GM21528 (cell line): ENCODE measurements around the gene ASF1B.

Experiments
- ATAC-seq: cut with Tn5 transposase; IDR thresholded peaks from one replicate; pipeline ENCODE4 v1.9.1; 2021; ENCODE audit warnings: mild to moderate bottlenecking, moderate library complexity; ENCODE audit not compliant: unreplicated experiment, low FRiP score

ASF1B gene

DNA sequence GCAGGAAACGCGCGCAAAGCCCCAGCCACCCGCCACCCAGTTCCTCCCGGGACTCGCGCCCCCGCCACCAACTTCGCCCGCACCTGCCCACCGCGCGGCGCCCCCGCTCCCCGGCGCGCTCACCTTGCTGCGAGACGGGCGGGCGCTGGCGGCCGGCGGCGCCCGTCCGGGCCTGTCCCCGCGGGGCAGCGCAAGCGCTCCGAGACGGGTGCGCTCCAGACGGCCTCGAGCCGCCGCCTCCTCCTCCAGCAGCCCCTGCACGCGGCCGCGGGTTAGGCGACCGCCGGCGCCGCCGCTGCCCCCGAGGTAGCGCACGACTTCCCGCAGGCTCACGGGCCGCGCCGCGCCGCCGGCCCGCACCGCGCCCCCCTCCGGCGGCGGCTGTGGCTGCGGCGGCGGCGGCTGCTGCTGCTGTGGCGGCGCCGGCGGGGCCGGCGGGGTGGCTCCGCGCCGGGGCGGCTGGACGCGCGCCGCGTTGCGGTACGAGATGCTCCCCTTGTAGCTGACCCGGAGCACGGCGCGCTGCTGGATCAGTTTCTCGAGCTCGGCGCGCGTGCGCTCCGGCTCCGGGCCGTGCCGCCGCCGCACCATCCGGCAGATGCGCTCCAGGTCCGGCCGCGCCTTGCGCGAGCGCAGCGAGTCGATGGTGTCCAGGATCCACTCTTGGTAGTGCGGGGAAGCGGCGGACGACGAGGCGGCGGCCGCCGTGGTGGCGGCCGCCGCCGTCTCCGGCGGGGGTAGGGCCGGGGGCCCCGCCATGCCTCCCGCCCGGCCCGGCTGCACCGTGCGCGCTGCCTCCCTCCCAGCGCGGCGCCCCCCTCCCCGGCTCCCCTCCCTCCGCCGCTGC lies 46.5 kb downstream of the ASF1B start:
- no peak for ATAC-seq

DNA sequence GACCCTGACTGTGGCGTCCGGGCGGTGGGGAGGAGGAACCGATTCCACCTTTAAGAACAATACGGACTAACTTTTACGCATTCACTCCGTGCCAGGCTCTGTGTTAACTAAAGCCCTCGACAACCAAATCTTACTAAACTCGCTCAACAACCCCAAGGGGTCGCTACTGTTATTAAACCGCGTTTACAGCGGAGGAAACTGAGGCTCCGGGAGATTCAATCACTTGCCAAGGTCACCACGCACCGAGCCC lies 47.1 kb downstream of the ASF1B start:
- no peak for ATAC-seq

DNA sequence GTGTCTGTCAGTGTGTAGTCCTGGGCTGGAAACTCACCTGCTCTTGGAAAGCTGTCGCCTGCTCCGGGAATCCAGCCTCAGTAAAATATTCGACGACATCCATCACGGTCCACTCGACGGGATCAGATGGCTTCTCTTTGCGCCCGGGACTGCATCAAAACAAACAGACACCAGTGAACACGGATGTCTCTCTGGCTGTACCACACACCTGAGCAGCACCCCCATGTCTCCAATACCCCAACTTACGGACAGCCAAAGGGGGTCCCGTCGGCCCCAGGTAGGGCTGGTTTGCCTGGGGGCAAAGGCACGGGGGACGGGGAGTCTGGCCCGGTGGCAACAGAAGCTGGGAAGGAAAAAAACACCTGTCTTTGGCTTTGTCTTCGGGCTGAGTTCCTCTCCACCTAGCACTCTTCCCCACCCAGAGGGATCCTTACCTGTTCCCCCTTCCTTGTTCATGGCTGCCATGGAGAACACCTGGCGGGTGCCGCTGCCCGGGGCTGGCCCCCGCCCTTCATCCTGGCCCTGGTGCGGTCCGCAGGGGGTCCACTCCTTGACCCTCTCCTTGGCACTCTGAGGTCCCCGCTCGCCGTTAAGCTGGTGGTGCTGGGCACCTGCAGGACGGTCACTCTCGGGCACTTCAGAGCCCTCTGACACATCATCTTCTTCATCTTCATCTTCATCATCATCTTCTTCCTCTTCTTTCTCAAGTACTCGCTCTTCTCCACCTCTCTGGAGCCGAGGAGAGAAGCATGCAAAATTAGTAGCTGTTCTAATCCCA lies 47.6 kb downstream of the ASF1B start:
- ATAC-seq, result no peak

DNA sequence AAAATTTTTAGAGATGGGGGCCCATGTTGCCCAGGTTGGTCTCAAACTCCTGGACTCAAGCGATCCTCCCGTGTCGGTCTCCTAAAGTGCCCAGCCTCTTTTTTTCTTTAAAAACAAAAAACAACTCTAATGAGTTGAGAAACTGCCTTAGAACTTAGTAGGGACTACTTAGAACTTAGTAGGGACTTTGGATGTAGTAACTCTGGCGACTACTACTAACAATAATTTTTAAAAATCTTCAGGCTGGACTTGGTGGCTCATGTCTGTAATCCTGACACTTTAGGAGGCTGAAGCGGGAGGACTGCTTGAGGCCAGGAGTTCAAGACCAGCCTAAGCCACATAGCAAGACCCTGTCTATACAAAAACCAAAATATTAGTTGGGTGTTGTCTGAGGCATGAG lies 50.3 kb downstream of the ASF1B start:
- ATAC-seq, result no peak

DNA sequence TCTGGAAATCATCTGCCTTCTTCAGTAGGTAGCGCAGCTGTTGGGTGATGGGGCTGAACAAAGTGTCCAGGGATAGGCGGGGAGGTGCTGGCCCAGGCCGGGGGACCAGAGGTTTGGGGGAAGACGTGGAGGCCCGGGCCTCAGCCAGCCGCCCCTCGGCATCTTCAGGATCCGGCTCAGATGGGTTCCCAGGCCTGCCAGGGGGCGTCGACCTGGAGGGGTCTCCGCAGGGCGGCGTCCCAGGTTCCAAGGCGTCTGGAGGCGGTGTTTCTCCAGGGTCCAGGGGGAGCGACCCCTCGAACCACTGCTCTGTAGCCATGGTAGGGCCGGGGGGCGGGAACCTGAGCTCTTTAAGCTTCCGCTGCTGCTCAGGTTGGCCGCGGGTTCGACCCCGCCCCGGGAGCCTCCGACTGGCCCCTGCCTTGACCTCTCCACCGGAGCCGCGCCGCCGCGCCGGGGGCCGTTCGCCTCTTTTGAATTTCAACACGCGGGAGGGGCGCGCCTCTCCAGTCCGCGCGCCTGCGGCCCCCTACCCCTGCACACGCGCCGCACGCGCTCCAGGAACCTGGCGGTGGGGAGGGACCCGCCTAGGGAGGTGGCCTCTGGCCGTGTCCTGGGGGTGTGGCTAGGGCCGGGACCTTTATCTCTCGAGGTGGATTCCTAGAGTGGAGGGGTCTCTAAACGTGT lies 50.9 kb downstream of the ASF1B start, which contains the start of gene C19orf67:
TSS of gene C19orf67 (minus strand) at position 475 of the 687 bp plus-strand sequence. CDS start at position 319, 156 bp downstream.
- ATAC-seq, result no peak

DNA sequence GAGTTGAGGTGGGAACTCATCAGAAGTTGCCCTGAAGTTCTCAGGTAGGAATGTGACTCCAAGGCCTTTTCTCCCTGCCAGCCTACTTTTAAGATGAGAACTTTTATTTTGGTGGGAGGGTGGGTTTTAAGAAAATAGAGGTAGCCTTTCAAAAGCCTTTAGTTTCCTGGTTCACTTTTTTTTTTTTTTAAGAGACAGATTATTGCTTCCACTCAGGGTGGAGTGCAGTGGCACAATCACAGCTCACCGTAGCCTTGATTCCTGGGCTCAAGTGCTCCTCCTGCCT lies 53.8 kb downstream of the ASF1B start:
- ATAC-seq, result no peak

DNA sequence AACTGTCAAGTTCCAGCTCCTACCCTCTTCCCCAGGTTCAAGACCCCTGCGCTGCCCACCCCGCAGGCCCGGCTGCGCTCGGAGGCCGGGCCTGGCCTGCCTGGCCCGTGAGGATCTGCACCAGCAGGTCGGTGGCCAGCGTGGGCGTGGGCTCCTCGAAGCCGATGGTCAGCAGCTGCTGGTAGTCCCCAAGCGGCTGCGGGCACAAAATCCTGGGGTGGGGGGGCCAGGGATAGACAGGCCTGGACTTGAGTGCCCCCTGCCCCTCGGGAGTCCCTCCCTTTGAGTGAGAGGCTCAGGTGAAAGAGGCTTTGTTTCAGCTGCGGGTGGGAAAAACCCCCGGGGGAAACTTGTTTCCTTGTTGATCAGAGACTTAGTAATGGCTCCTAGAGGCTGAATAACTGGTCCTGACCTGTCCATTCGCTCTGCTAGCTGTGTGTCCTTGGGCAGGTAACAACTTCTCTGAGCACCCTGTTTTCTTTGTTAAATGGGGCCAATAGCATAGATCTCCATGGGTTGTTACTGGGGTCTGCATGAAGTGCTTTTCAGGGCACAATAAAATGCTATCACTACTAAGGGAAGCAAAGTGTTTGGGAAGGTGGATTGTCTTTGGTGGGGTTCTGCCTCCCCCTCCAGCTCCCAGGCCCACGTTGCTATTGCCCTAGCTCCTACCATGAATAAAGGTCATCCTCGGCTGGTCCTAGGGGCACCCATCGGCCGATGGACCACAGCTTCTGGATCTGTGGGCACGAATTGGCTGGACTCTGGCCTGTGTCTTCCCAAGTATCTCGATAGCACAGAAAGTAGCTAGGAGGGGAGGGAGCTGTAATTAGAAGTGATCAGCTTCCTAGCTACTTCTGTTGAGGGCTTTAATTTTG lies 54.4 kb downstream of the ASF1B start:
- peak; percentile 10 for ATAC-seq

DNA sequence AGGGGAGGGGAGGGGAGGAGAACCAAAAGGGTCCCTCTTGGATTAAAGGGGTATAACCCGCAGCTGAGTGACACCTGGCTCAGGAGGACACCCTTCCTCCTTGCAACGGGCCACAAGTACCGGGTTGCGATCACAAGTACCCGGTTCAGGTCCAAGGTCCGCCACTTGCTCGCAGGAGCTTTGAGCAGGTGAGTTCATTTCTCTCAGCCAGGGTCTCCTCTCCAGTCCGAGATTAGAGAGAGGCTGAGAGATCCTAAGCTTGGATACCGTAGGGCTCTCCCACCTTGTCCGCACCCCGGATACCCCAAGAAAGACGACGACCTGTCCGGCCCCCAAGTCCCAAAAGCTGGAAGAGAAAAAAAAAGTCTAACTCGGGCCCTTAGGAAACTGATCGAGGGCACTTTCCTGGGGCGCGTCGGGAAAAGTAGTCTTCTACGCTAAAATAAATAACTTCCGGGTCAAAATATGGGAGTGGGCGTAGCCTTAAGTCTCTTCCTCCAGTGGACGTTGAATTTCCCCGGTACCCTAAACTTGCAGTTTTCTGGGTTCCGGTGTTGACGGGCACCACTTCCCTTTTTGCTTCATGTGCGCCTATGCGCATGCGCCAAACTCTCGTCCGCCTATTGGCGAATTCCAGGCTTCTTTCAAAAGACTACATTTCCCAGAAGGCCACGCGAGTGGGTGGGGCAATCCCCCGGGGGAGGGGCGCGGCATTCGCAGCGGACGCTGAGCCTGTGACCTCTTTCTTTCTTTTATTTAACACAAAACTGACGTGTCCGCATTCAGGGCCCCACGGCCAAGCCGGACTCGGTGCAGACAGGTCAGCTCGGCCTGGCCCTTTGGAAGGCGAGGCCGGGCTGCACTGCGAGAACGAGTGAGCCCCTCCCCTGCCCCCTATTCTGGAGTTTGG lies 55.2 kb downstream of the ASF1B start:
- peak; percentile 73 for ATAC-seq

DNA sequence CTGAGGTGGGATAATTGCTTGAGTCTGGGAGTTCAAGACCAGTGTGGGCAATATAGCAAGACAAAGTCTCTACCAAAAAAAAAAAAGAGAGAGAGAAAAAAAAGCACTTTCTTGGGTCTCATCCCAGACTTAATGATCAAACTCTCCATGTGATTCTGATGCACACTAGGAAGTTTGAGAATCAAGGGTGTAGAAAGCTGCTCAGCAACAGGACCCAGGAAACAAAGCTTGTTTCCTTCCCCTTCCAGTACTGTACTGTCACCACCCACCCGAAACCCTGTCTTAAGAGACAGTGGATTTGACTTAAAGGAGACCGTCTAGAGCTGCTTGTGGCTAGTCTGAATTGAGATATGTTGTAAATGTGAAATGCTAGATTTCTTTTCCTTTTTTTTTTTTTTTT lies 58.0 kb downstream of the ASF1B start:
- ATAC-seq, result no peak

DNA sequence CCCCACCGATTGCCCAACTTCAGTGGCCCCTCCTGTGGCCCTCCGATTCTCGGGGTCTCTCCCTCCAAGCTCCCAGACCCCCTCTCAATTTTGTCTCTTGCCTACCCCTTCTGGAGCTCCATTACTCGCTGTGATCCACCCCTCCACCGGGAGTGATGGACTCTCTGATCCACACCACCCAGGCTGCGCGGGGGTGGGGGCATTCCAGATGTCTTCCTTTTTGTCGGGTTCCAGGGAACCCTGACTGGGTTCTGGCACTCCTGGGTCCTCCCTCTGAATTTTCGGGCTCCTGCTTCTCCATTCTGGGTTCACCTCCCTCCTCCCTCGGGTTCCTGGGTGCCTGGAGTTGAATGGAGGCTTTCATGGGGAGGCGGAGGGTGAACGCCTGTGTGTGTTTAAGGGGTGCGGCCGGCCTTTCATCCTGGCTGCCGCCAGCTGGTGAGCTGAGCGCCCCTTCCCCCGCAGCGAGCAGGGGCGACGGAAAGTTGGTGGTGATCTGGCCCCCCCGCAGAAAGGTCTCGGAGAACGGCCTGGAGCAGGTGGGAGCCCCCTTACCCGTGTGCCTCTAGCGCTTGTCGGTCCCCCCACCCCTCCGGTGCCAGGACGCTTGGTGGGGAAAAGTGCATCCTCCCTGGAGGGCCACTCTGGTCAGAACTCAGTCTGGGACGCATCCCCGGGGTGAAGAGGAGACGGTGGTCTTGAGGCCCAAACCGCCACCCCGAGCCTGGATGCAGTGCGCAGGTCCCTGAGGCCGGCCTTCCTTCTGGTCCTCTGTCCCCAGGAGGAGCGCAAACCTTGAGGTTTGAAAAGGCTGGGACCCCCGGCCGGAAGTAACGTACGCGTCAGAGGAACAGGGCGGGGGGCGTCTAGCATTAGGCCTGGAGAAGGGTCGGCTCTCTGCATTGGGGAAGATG lies 62.2 kb downstream of the ASF1B start:
- ATAC-seq, result no peak

DNA sequence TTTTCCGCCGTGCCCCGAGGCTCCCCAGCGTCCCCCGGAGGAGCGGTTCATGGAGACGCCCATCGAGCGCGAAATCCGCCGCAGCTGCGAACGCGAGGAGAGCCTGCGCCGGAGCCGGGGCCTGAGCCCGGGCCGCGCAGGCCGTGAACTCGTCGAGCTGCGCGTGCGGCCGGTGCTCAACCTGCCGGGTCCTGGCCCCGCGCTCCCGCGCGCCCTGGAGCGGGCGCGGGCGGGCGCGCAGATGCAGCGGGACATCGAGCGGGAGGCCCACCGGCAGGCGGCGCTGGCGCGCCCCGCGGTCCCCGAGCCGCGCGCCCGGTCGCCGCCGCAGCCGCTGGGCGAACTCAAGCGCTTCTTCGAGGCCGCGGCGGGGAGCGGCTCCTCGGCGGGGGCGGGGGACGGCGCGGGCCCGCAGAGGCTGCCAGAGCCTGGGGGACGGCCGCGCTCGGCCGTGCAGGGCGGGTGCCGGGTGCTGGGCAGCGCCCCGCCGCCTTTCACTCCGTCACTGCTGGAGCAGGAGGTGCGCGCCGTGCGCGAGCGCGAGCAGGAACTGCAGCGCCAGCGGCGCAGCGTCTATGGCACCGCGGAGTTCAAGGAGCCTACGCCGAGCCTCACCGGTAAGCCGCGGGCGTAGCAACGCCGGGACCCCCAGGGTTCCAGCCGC lies 63.0 kb downstream of the ASF1B start:
- ATAC-seq, result no peak

DNA sequence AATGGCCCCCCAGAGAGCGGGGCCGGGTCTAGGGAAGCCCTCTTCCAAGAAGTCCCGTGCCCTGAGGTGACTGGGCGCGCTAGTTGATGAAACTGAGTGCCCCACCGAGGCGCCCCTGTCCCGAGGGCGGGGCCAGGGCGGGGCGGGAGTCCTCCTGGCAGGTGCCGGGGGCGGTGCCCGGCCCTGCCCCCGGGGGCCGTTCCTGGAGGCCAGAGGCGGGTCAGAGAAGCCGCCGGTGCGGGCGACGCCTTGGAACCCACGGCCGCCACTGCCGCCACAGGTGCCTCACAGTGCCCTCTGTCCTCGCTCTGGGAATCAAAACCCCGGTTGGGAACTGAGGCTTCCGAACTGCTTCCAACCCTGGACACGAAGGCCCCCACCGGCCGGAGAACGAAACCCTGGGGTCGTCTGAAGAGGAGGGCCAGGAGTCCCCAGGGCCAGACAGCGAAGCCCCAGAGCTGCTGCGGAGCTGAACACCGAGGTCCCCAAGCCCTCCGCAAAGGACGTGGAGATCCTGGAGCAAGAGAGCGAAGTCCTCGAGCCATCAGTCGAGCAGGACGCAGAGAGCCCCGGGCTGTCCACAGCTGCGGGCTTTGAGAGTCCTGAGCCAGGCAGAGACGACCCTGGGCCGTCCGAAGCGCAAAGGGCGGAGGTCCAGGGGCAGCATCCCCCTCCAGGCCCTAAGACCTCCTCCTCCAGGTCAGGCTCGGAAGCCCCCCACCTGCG lies 63.7 kb downstream of the ASF1B start, which contains the start of gene MISP3:
TSS of gene MISP3 (plus strand) at position 252 of the 726 bp plus-strand sequence. CDS start 524 bp downstream, outside the sequence.
- ATAC-seq, result no peak

DNA sequence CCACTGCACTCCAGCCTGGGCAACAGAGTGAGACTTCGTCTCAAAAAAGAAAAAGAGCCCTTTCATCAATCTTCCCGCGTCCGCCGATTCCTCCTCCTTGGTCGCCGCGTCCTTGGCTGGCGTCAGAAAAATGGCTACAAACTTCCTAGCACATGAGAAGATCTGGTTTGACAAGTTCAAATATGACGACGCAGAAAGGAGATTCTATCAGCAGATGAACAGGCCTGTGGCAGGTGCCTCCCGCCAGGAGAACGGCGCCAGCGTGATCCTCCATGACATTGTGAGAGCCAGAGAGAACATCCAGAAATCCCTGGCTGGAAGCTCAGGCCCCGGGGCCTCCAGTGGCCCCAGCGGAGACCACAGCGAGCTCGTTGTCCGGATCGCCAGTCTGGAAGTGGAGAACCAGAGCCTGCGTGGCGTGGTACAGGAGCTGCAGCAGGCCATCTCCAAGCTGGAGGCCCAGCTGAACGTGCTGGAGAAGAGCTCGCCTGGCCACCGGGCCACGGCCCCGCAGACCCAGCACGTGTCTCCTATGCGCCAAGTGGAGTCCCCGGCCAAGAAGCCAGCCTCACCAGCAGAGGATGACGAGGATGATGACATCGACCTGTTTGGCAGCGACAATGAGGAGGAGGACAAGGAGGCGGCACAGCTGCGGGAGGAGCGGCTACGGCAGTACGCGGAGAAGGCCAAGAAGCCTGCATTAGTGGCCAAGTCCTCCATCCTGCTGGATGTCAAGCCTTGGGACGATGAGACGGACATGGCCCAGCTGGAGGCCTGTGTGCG lies 65.9 kb downstream of the ASF1B start:
- no peak for ATAC-seq
